VCaP (cell line): ENCODE measurements around the gene SLC39A11.

Experiments used
- H3K27ac ChIP-seq: fragments of 450-650 bp; 2 replicates; pipeline ENCODE4 v1.5.1; 2017
- CTCF ChIP-seq: fragments of 450-650 bp; conservative IDR thresholded peaks from 2 replicates; pipeline ENCODE4 v1.5.1; 2017; ENCODE audit warnings: mild to moderate bottlenecking, moderate library complexity

Gene SLC39A11

GRCh38 chr17:72719206-72719577 lies 373.3 kb downstream of the SLC39A11 start:
- no peak overlapping the region for H3K27ac ChIP-seq
- no peak for TF ChIP-seq CTCF

GRCh38 chr17:72717676-72718075 lies 374.8 kb downstream of the SLC39A11 start:
- no peak overlapping the region for H3K27ac ChIP-seq
- TF ChIP-seq CTCF: no peak

- TF ChIP-seq CTCF: no peak
- no peak overlapping the region for H3K27ac ChIP-seq
Observed at GRCh38 chr17:72717276-72717675, 375.2 kb downstream of the SLC39A11 start.

GRCh38 chr17:72715906-72716572 lies 376.4 kb downstream of the SLC39A11 start:
- no peak overlapping the region for H3K27ac ChIP-seq
- no peak for TF ChIP-seq CTCF

GRCh38 chr17:72714357-72714966 lies 378.0 kb downstream of the SLC39A11 start:
- no peak overlapping the region for H3K27ac ChIP-seq

GRCh38 chr17:72713701-72714100 lies 378.8 kb downstream of the SLC39A11 start:
- H3K27ac ChIP-seq: no peak overlapping the region
- TF ChIP-seq CTCF: no peak

More at GRCh38 chr17:72714357-72714966, 378.0 kb downstream of the SLC39A11 start:
- no peak for TF ChIP-seq CTCF

- no peak overlapping the region for H3K27ac ChIP-seq
- TF ChIP-seq CTCF: no peak
Observed at GRCh38 chr17:72711521-72712310, 380.8 kb downstream of the SLC39A11 start.
